SK-N-SH treated with all-trans-retinoic acid at 6 μM for 48 hours (cell line): ENCODE data around the gene FMOD.

Experiments used
- ARNTL ChIP-seq: fragments of 450-650 bp; formaldehyde crosslinking; IDR thresholded peaks from 2 replicates; pipeline ENCODE4 v1.5.0; 2020; ENCODE audit warnings: low read depth, mild to moderate bottlenecking, moderate library complexity, borderline replicate concordance
- CREB5 ChIP-seq: fragments of 250-450 bp; sonication (Bioruptor Pico); IDR thresholded peaks from 2 replicates; pipeline ENCODE4 v1.5.1; 2020; ENCODE audit warnings: low read depth, mild to moderate bottlenecking, moderate library complexity
- CSRNP3 ChIP-seq: fragments of 250-450 bp; sonication (Bioruptor Pico); IDR thresholded peaks from 2 replicates; pipeline ENCODE4 v1.5.1; 2021; ENCODE audit warnings: mild to moderate bottlenecking, moderate library complexity
- GLIS3 ChIP-seq: fragments of 250-450 bp; sonication (Bioruptor Pico); IDR thresholded peaks from 2 replicates; pipeline ENCODE4 v1.5.0; 2020; ENCODE audit warnings: mild to moderate bottlenecking, moderate library complexity
- OSR1 ChIP-seq: fragments of 250-450 bp; sonication (Bioruptor Pico); IDR thresholded peaks from 2 replicates; pipeline ENCODE4 v1.8.0; 2022; ENCODE audit warnings: moderate library complexity, mild to moderate bottlenecking, inconsistent platforms
- PATZ1 ChIP-seq: fragments of 250-450 bp; sonication (Bioruptor Pico); IDR thresholded peaks from 2 replicates; pipeline ENCODE4 v1.8.0; 2020; ENCODE audit warnings: mild to moderate bottlenecking, moderate library complexity, borderline replicate concordance
- PPARA ChIP-seq: fragments of 250-450 bp; sonication (Bioruptor Pico); IDR thresholded peaks from 2 replicates; pipeline ENCODE4 v1.5.0; 2020; ENCODE audit warnings: mild to moderate bottlenecking, borderline replicate concordance
- SNAI2 ChIP-seq: fragments of 250-450 bp; sonication (Bioruptor Pico); IDR thresholded peaks from 2 replicates; pipeline ENCODE4 v1.5.0; 2020; ENCODE audit warnings: mild to moderate bottlenecking, moderate library complexity
- ZFP3 ChIP-seq: fragments of 250-450 bp; sonication (Bioruptor Pico); IDR thresholded peaks from 2 replicates; pipeline ENCODE4 v1.5.0; 2020; ENCODE audit warnings: mild to moderate bottlenecking, moderate library complexity
- ZFP30 ChIP-seq: fragments of 450-650 bp; formaldehyde crosslinking; IDR thresholded peaks from 2 replicates; pipeline ENCODE4 v1.5.0; 2022; ENCODE audit warnings: mild to moderate bottlenecking, moderate library complexity

GRCh38 chr1:203311368-203312301 is 39.3 kb downstream of the FMOD start:
- TF ChIP-seq CREB5 (CRISPR knock-in tag): no peak
- no peak for TF ChIP-seq ZFP30 (CRISPR knock-in tag)
- peak; percentile 60; the same call in 1 of the 2 replicates for TF ChIP-seq ZFP3 (CRISPR knock-in tag)
- TF ChIP-seq PPARA: no peak
- no peak for TF ChIP-seq PATZ1 (CRISPR knock-in tag)
- TF ChIP-seq CSRNP3: no peak
- TF ChIP-seq ARNTL: no peak
- TF ChIP-seq GLIS3: no peak
- TF ChIP-seq SNAI2 (CRISPR knock-in tag): no peak
- no peak for TF ChIP-seq OSR1
